GM12878 (cell line): ENCODE results near the gene MAN2A1. TPM values are rescaled to one million over a fixed set of nuclear protein-coding genes. Genes with fewer than 3 reads are reported as not detected.

Source experiments
- ATAC-seq: fragments of 200-7000 bp; cut with Tn5 transposase; 3 replicates; pipeline ENCODE4 v1.9.1; 2020; ENCODE audit warnings: mild to moderate bottlenecking, moderate library complexity
- BruUV-seq: library from RNA; stranded (reverse); fragments of 400-500 nt; replicated peaks from 2 replicates; lab custom pipeline; 2021; lab: Mats Ljungman, UMichigan
- CTCF ChIA-PET: fragments of 300-600 bp; sonication (Branson Sonifier 250); formaldehyde crosslinking; extraction: SDS; loops from one replicate; lab custom pipeline; 2021; ENCODE audit warnings: inconsistent platforms; lab: Yijun Ruan, JAX
- POLR2A ChIA-PET: fragments of 350-600 bp; formaldehyde crosslinking; extraction: SDS; loops from one replicate; lab custom pipeline; 2021; ENCODE audit warnings: inconsistent platforms; lab: Charles Lee
- RAD21 ChIA-PET: fragments of 300-600 bp; sonication (Branson Sonifier 250); formaldehyde crosslinking; loops from one replicate; lab custom pipeline; 2023; ENCODE audit warnings: antibody characterized with exemption; ENCODE audit not compliant: unreplicated experiment; lab: Charles Lee
- SMC1A ChIA-PET: fragments of 300-600 bp; sonication (Branson Sonifier 250); formaldehyde crosslinking; loops from one replicate; lab custom pipeline; 2023; ENCODE audit not compliant: unreplicated experiment, uncharacterized antibody; lab: Charles Lee
- DNase-seq: peaks from one replicate; pipeline ENCODE4 v3.0.0-alpha.2; 2011; ENCODE audit warnings: low read depth, low spot score
- FAIRE-seq: peaks from 3 replicates; lab custom pipeline; 2011; peaks lifted over from hg19 to GRCh38; lab: Jason Lieb, UNC
- H2AFZ ChIP-seq: 2 replicates; pipeline ENCODE4 v1.6.0; 2011; ENCODE audit warnings: low read depth, low read length, control low read depth; ENCODE audit not compliant: control insufficient read depth
- H3K27ac ChIP-seq: 2 replicates; pipeline ENCODE4 v1.5.1; 2011; ENCODE audit warnings: control low read depth; ENCODE audit not compliant: control insufficient read depth, insufficient read depth
- H3K27me3 ChIP-seq, 2 experiments: replicated peaks in 1 of 2; 2 replicates each; pipeline versions ENCODE4 v1.6.0 to v1.6.1; 2011; ENCODE audit warnings: low read length in 1 of 2; ENCODE audit not compliant: control insufficient read depth in 2 of 2, insufficient read depth in 2 of 2
- H3K36me3 ChIP-seq, 2 experiments: 2 replicates each; pipeline ENCODE4 v1.5.1; 2011; ENCODE audit warnings: low read length in 1 of 2; ENCODE audit not compliant: control insufficient read depth in 2 of 2, insufficient read depth in 2 of 2
- H3K4me1 ChIP-seq: 2 replicates; pipeline ENCODE4 v1.6.1; 2011; ENCODE audit warnings: mild to moderate bottlenecking, low read length, moderate library complexity, mixed read lengths; ENCODE audit not compliant: control insufficient read depth, insufficient read depth
- H3K4me2 ChIP-seq: 2 replicates; pipeline ENCODE4 v1.6.0; 2011; ENCODE audit warnings: control low read depth; ENCODE audit not compliant: control insufficient read depth, insufficient read depth
- H3K4me3 ChIP-seq: fragments of 200-600 bp; sonication (generic); 2 replicates; pipeline ENCODE4 v1.5.1; 2016
- H3K79me2 ChIP-seq: 2 replicates; pipeline ENCODE4 v1.6.0; 2011; ENCODE audit warnings: low read length; ENCODE audit not compliant: control insufficient read depth, insufficient read depth
- H3K9ac ChIP-seq: 2 replicates; pipeline ENCODE4 v1.8.0; 2011; ENCODE audit warnings: low read length, control low read depth, mixed read lengths; ENCODE audit not compliant: control insufficient read depth, insufficient read depth
- H3K9me3 ChIP-seq: replicated peaks from 3 replicates; pipeline ENCODE4 v1.5.1; 2011; ENCODE audit warnings: mild to moderate bottlenecking, low read length; ENCODE audit not compliant: control insufficient read depth, insufficient read depth
- H4K20me1 ChIP-seq: 2 replicates; pipeline ENCODE4 v1.6.0; 2011; ENCODE audit not compliant: control insufficient read depth, insufficient read depth
- CEBPZ ChIP-seq: fragments of 150-350 bp; IDR thresholded peaks from 2 replicates; pipeline ENCODE4 v1.6.1; 2016; ENCODE audit warnings: low read depth, low read length
- PML ChIP-seq: IDR thresholded peaks from 2 replicates; pipeline ENCODE4 v1.6.1; 2012; ENCODE audit warnings: low read length, inconsistent platforms
- TCF3 ChIP-seq: IDR thresholded peaks from 2 replicates; pipeline ENCODE4 v1.6.1; 2012; ENCODE audit warnings: low read depth, mild to moderate bottlenecking, low read length, borderline replicate concordance; ENCODE audit not compliant: insufficient read depth
- WGBS: methylation state at CpG from one replicate; pipeline ENCODE4 v1.1.6; 2016; ENCODE audit warnings: low lambda C conversion rate; ENCODE audit not compliant: insufficient replicate concordance, insufficient coverage; ENCODE audit errors: missing lambda C conversion rate; 5-methylcytosine and 5-hydroxymethylcytosine counted together
- in situ Hi-C: fragments of 300-500 bp; cut with MboI; formaldehyde crosslinking; loops from 9 replicates; pipeline ENCODE4 v1.14.3; 2018; ENCODE audit warnings: mixed read lengths
- intact Hi-C: fragments of 100-400 bp; cut with micrococcal nuclease; formaldehyde crosslinking; loops from one replicate; pipeline ENCODE4 v1.14.2; 2022; ENCODE audit not compliant: unreplicated experiment
- polyA plus RNA-seq, 11 experiments: library from polyadenylated mRNA; depleted of rRNA in 4 of 11; unstranded in 6 of 11; stranded (reverse) in 5 of 11; fragments of >200 nt; fragmentation: Nextera tagmentation in 4 of 11; fragmentation: Illumina TruSeq in 1 of 11; extraction: Ambion mirVana in 4 of 11; extraction: Trizol in 1 of 11; gene quantifications; 1 replicate in 1 of 11; 2 replicates in 10 of 11; pipeline versions ENCODE4 v1.2.1 to v1.2.3, GENCODE V29; 2011 to 2016; ENCODE audit warnings: inconsistent platforms in 2 of 11, missing spikeins in 2 of 11, low read depth in 1 of 11
- total RNA-seq, 4 experiments: library from RNA; depleted of rRNA in 3 of 4; stranded (reverse); fragments of >200 nt in 3 of 4; fragmentation: Illumina TruSeq in 1 of 4; extraction: Trizol in 1 of 4; gene quantifications; 2 replicates each; pipeline versions ENCODE4 v1.2.1 to v1.2.3, GENCODE V29; 2013 to 2021

The MAN2A1 gene
- total and polyA plus RNA-seq, 10 of the 15 experiments (the other 5 are each of a cell fraction or from before 2014, with no cell fraction given): 4.2 to 27.9 (median 10.5) TPM

- no peaks in the 10 kb centered on the region for H3K4me1 ChIP-seq
- H2AFZ ChIP-seq: no peak overlapping the region
- no peak overlapping the region for H3K27ac ChIP-seq
- DNase-seq (no peak), ATAC-seq (no peak), FAIRE-seq (no peak)
- H4K20me1 ChIP-seq: no peaks in the 10 kb centered on the region
- WGBS: 96% methylated on average over 6 of the region's 6 CpGs
- no peaks in the 10 kb centered on the region; a peak in 1 of 4 replicates for H3K36me3 ChIP-seq
- H3K9ac ChIP-seq: no peak overlapping the region
- in situ Hi-C loops (no loop called here), intact Hi-C loops (no loop called here)
- SMC1A ChIA-PET: no interaction called here
- no peak overlapping the region for H3K4me2 ChIP-seq
- no TSS peak for BruUV-seq
- no peak for TF ChIP-seq PML
- no peak for TF ChIP-seq CEBPZ
- RAD21 ChIA-PET: no interaction called here
- POLR2A ChIA-PET: interaction anchor here (0.7 kb wide), 1 partner anchor 297 kb away, joined by 3 read pairs; no protein-coding TSS in a partner anchor
- no peaks in the 10 kb centered on the region for H3K79me2 ChIP-seq
- no peak overlapping the region for H3K4me3 ChIP-seq
- H3K27me3 ChIP-seq: no peaks in the 10 kb centered on the region
- no peaks in the 10 kb centered on the region for H3K9me3 ChIP-seq
- CTCF ChIA-PET: no interaction called here
These were observed 136.7 kb downstream of the MAN2A1 start for GRCh38 chr5:109826426-109826825.

- POLR2A ChIA-PET: no interaction called here
- H2AFZ ChIP-seq: no peak overlapping the region
- H3K27me3 ChIP-seq: no peaks in the 10 kb centered on the region
- H3K27ac ChIP-seq: no peak overlapping the region
- FAIRE-seq (no peak), DNase-seq (no peak), ATAC-seq (no peak)
- no peaks in the 10 kb centered on the region; a peak in 1 of 4 replicates for H3K36me3 ChIP-seq
- no peaks in the 10 kb centered on the region for H3K79me2 ChIP-seq
- no peak overlapping the region for H3K4me3 ChIP-seq
- RAD21 ChIA-PET: interaction anchor here (0.6 kb wide), 1 partner anchor 497 kb away, joined by 3 read pairs; no protein-coding TSS in a partner anchor
- no peak for TF ChIP-seq TCF3
- H3K4me1 ChIP-seq: no peaks in the 10 kb centered on the region
- BruUV-seq: no TSS peak
- intact Hi-C loops: no loop called here
- no peaks in the 10 kb centered on the region for H3K9me3 ChIP-seq
- SMC1A ChIA-PET: interaction anchor here (0.7 kb wide), 1 partner anchor 12 kb away, joined by 3 read pairs; no protein-coding TSS in a partner anchor
- in situ Hi-C loops: no loop called here
- no peaks in the 10 kb centered on the region for H4K20me1 ChIP-seq
- no peak overlapping the region for H3K9ac ChIP-seq
- CTCF ChIA-PET: no interaction called here
- H3K4me2 ChIP-seq: no peak overlapping the region
These were observed 139.6 kb downstream of the MAN2A1 start for GRCh38 chr5:109829331-109829730.
